Measurements from ENCODE around the gene RAC3. TPM values are rescaled to one million over a fixed set of nuclear protein-coding genes. Genes with fewer than 3 reads are reported as not detected.

Gene RAC3
- total RNA-seq, 2 experiments from 2014 or later, result 15.1 to 24.4 TPM

DNA sequence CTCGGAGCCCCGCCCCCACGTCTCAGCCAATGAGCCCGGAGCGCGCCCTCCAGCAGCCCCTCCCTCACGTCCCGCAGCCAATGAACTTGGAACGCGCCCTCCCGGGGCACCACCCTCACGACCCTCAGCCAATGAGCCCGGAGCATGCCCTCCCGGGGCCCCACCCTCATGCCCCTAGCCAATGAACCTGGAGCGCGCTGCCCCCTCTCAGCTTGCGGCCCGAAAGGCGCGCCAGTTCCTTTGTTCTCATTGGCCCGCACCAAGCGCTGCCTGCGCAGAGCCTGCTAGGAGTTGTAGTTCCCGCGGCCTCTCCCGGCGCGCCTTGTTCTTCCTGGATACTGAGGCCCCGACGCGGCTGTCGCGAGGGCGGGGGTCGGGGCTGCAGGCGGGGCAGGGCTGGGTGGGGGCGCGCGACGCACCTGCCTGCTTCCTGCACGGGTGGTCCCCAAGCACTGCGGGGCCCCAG lies 8.5 kb upstream of the RAC3 start, which contains the start of gene LRRC45:
LRRC45 (plus strand) TSS at position 325 of the 466 bp plus-strand sequence. CDS start 339 bp downstream, outside the sequence.
- H3K4me3 ChIP-seq (ENCODE audit: low read depth, low read length, poor library complexity, severe bottlenecking), result peak within 1 kb of the TSS; percentile 94
- peak within 1 kb of the TSS; percentile 87 for H3K4me2 ChIP-seq (ENCODE audit: low read length)
- H3K9me2 ChIP-seq (ENCODE audit: insufficient read depth, low read length), result no peaks in the 10 kb centered on the region
- H2AFZ ChIP-seq (ENCODE audit: low read length), result peak within 1 kb of the TSS; percentile 62
- H3K4me1 ChIP-seq (ENCODE audit: insufficient read depth, low read length, poor library complexity, severe bottlenecking), result peaks cover 30% of the 10 kb centered on the region
- no TSS peak for BruUV-seq (replicated peaks)
- DNase-seq (ENCODE audit: low spot score), result peak; percentile 100
- intact Hi-C loops (cut with micrococcal nuclease; ENCODE audit: unreplicated experiment), result loop anchor here (1.0 to 2.0 kb wide), 4 partner anchors 14 to 132 kb away; partner anchors contain the start of genes ALYREF, ANAPC11, DCXR and FASN
- peaks cover 12% of the 10 kb centered on the region; the same call in 1 of the 2 replicates for H3K79me2 ChIP-seq (ENCODE audit: insufficient read depth, low read depth, low read length)
- TF ChIP-seq EZH2phosphoT487 (IDR thresholded peaks at IDR 0.05; ENCODE audit: borderline replicate concordance, low read depth, low read length) (no peak), CTCF (conservative IDR thresholded peaks at IDR 0.05; ENCODE audit: low read length) (no peak)
- ChIA-PET CTCF (ENCODE audit: unreplicated experiment) (interaction anchor here (0.5 to 3.8 kb wide), 4 partner anchors 15 to 218 kb away, joined by 3 to 19 read pairs (median 4); partner anchors contain the start of gene DCXR), POLR2A (interaction anchor here (0.7 to 2.0 kb wide), 5 partner anchors 12 to 147 kb away, joined by 3 to 9 read pairs (median 4); partner anchors contain the start of gene DCXR)
- no peaks in the 10 kb centered on the region for H4K20me1 ChIP-seq (ENCODE audit: insufficient read depth, low read length)
- no peaks in the 10 kb centered on the region for H3K9me3 ChIP-seq (ENCODE audit: low read length)
- H3K36me3 ChIP-seq (ENCODE audit: insufficient read depth, low read length), result peaks cover 10% of the 10 kb centered on the region; the same call in 1 of the 2 replicates
- H3K27ac ChIP-seq (ENCODE audit: low read depth, low read length, poor library complexity, severe bottlenecking), result peak within 1 kb of the TSS; percentile 44

DNA sequence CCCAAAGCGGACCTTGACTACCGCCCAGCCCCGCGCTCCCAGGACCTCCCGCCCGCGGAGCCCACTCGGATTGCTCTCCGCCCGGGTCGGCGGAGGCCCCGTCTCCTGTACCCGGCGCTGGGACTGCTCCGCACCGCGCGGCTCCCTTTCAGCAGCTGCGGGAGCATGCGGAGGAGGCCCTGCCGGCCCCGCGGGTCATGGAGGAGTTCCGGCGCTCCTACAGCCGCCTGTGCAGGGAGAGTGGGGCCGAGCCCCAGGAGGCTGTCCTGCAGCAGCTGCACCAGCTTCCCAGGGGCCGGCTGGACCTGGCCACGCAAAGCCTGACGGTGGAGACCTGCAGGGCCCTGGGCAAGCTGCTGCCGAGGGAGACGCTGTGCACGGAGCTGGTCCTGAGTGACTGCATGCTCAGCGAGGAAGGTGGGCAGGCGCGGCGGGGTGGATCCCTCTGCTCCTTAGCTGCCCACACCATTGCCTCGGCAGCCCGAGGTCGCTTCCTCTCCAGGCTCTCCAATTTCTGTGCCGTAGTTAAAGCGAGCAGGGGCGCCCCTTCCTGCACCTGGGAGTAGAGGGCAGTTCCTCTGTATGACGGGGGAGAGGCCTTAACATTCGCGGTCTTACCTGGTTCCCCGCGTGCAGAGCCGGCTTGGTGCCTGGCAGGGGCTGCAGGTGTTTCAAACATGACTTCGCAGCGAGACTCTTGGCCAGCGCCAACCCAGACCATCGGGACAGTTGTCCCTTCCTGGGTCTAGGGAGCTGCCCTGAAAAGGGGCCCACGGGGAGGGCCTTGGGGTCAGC lies 7.8 kb upstream of the RAC3 start:
- no TSS peak for BruUV-seq (replicated peaks)

More for the DNA sequence above, 7.8 kb upstream of the RAC3 start:
- H3K79me2 ChIP-seq (ENCODE audit: insufficient read depth, low read depth, low read length), result peaks cover 12% of the 10 kb centered on the region; the same call in 1 of the 2 replicates
- TF ChIP-seq CTCF (conservative IDR thresholded peaks at IDR 0.05; ENCODE audit: low read length) (no peak), EZH2phosphoT487 (IDR thresholded peaks at IDR 0.05; ENCODE audit: borderline replicate concordance, low read depth, low read length) (no peak)
- peak overlapping the region; percentile 1 for H3K27ac ChIP-seq (ENCODE audit: low read depth, low read length, poor library complexity, severe bottlenecking)
- H3K4me2 ChIP-seq (ENCODE audit: low read length), result peak overlapping the region; percentile 84
- peak overlapping the region; percentile 72 for H3K4me3 ChIP-seq (ENCODE audit: low read depth, low read length, poor library complexity, severe bottlenecking)
- intact Hi-C loops (cut with micrococcal nuclease; ENCODE audit: unreplicated experiment), result loop anchor here (1.0 to 2.0 kb wide), 3 partner anchors 14 to 75 kb away; partner anchors contain the start of genes DCXR and FASN
- H3K36me3 ChIP-seq (ENCODE audit: insufficient read depth, low read length), result peaks cover 4% of the 10 kb centered on the region; the same call in 1 of the 2 replicates
- no peaks in the 10 kb centered on the region for H4K20me1 ChIP-seq (ENCODE audit: insufficient read depth, low read length)
- H3K9me2 ChIP-seq (ENCODE audit: insufficient read depth, low read length), result no peaks in the 10 kb centered on the region
- peak; percentile 59 for DNase-seq (ENCODE audit: low spot score)
- ChIA-PET CTCF (ENCODE audit: unreplicated experiment) (interaction anchor here (0.5 to 3.8 kb wide), 2 partner anchors 14 to 217 kb away, joined by 3 to 19 read pairs; partner anchors contain the start of gene DCXR), POLR2A (interaction anchor here (0.9 to 2.0 kb wide), 3 partner anchors 12 to 14 kb away, joined by 3 to 9 read pairs (median 4); partner anchors contain the start of gene DCXR)
- H3K4me1 ChIP-seq (ENCODE audit: insufficient read depth, low read length, poor library complexity, severe bottlenecking), result peaks cover 30% of the 10 kb centered on the region
- H2AFZ ChIP-seq (ENCODE audit: low read length), result peak overlapping the region; percentile 53
- no peaks in the 10 kb centered on the region for H3K9me3 ChIP-seq (ENCODE audit: low read length)

Data from OCI-LY7 (cell line).